Measurements from ENCODE around the gene DIPK1A.

Gene DIPK1A

GRCh38 chr1:92805216-92805615, 156.0 kb downstream of the DIPK1A start:
- no peak for DNase-seq (ENCODE audit: insufficient read length, low spot score)
- FAIRE-seq, result no peak
- TF ChIP-seq POU2F2 (IDR thresholded peaks at IDR 0.05; ENCODE audit: low read depth, low read length) (no peak), PAX5 (IDR thresholded peaks at IDR 0.05; ENCODE audit: insufficient read depth, low read length, severe bottlenecking) (no peak), POLR2A (IDR thresholded peaks at IDR 0.05; ENCODE audit: low read depth, low read length) (no peak), POLR2AphosphoS5 (IDR thresholded peaks at IDR 0.05; ENCODE audit: low read depth, low read length) (no peak), TAF1 (IDR thresholded peaks at IDR 0.05; ENCODE audit: low read depth, low read length) (no peak), SPI1 (IDR thresholded peaks at IDR 0.05; ENCODE audit: low read depth, low read length) (no peak)

- DNase-seq (ENCODE audit: insufficient read length, low spot score), result peak; percentile 27
- no peak for FAIRE-seq
- TF ChIP-seq TAF1 (IDR thresholded peaks at IDR 0.05; ENCODE audit: low read depth, low read length), result no peak
- no peak for TF ChIP-seq POU2F2 (IDR thresholded peaks at IDR 0.05; ENCODE audit: low read depth, low read length)
- TF ChIP-seq PAX5 (IDR thresholded peaks at IDR 0.05; ENCODE audit: insufficient read depth, low read length, severe bottlenecking), result no peak
- no peak for TF ChIP-seq POLR2AphosphoS5 (IDR thresholded peaks at IDR 0.05; ENCODE audit: low read depth, low read length)
- TF ChIP-seq POLR2A (IDR thresholded peaks at IDR 0.05; ENCODE audit: low read depth, low read length), result no peak
- TF ChIP-seq SPI1 (IDR thresholded peaks at IDR 0.05; ENCODE audit: low read depth, low read length), result no peak
These were observed 156.5 kb downstream of the DIPK1A start for GRCh38 chr1:92804721-92805201.

GRCh38 chr1:92803140-92803887, 157.9 kb downstream of the DIPK1A start:
- DNase-seq (ENCODE audit: insufficient read length, low spot score) (no peak), FAIRE-seq (no peak)
- TF ChIP-seq POLR2A (IDR thresholded peaks at IDR 0.05; ENCODE audit: low read depth, low read length), result no peak
- TF ChIP-seq POLR2AphosphoS5 (IDR thresholded peaks at IDR 0.05; ENCODE audit: low read depth, low read length), result no peak
- TF ChIP-seq PAX5 (IDR thresholded peaks at IDR 0.05; ENCODE audit: insufficient read depth, low read length, severe bottlenecking), result no peak
- TF ChIP-seq POU2F2 (IDR thresholded peaks at IDR 0.05; ENCODE audit: low read depth, low read length), result no peak
- TF ChIP-seq TAF1 (IDR thresholded peaks at IDR 0.05; ENCODE audit: low read depth, low read length), result no peak
- TF ChIP-seq SPI1 (IDR thresholded peaks at IDR 0.05; ENCODE audit: low read depth, low read length), result no peak

- FAIRE-seq (no peak), DNase-seq (ENCODE audit: insufficient read length, low spot score) (no peak)
- TF ChIP-seq POLR2A (IDR thresholded peaks at IDR 0.05; ENCODE audit: low read depth, low read length) (no peak), POLR2AphosphoS5 (IDR thresholded peaks at IDR 0.05; ENCODE audit: low read depth, low read length) (no peak), POU2F2 (IDR thresholded peaks at IDR 0.05; ENCODE audit: low read depth, low read length) (no peak)
These were observed 163.3 kb downstream of the DIPK1A start for GRCh38 chr1:92797961-92798360.

- no peak for TF ChIP-seq POU2F2 (IDR thresholded peaks at IDR 0.05; ENCODE audit: low read depth, low read length)
- TF ChIP-seq POLR2A (IDR thresholded peaks at IDR 0.05; ENCODE audit: low read depth, low read length), result no peak
- TF ChIP-seq SPI1 (IDR thresholded peaks at IDR 0.05; ENCODE audit: low read depth, low read length), result no peak
- no peak for TF ChIP-seq POLR2AphosphoS5 (IDR thresholded peaks at IDR 0.05; ENCODE audit: low read depth, low read length)
- TF ChIP-seq TAF1 (IDR thresholded peaks at IDR 0.05; ENCODE audit: low read depth, low read length), result no peak
- no peak for TF ChIP-seq PAX5 (IDR thresholded peaks at IDR 0.05; ENCODE audit: insufficient read depth, low read length, severe bottlenecking)
- FAIRE-seq (no peak), DNase-seq (ENCODE audit: insufficient read length, low spot score) (no peak)
These were observed 164.0 kb downstream of the DIPK1A start for GRCh38 chr1:92797297-92797696.

- FAIRE-seq, result no peak
- DNase-seq (ENCODE audit: insufficient read length, low spot score), result no peak
- TF ChIP-seq POLR2A (IDR thresholded peaks at IDR 0.05; ENCODE audit: low read depth, low read length) (no peak), TAF1 (IDR thresholded peaks at IDR 0.05; ENCODE audit: low read depth, low read length) (no peak), POLR2AphosphoS5 (IDR thresholded peaks at IDR 0.05; ENCODE audit: low read depth, low read length) (no peak), PAX5 (IDR thresholded peaks at IDR 0.05; ENCODE audit: insufficient read depth, low read length, severe bottlenecking) (no peak), SPI1 (IDR thresholded peaks at IDR 0.05; ENCODE audit: low read depth, low read length) (no peak), POU2F2 (IDR thresholded peaks at IDR 0.05; ENCODE audit: low read depth, low read length) (no peak)
These were observed 166.1 kb downstream of the DIPK1A start for GRCh38 chr1:92795166-92795565.

GRCh38 chr1:92792340-92792782, 168.9 kb downstream of the DIPK1A start:
- DNase-seq (ENCODE audit: insufficient read length, low spot score), result no peak
- no peak for FAIRE-seq
- TF ChIP-seq SPI1 (IDR thresholded peaks at IDR 0.05; ENCODE audit: low read depth, low read length) (no peak), POLR2AphosphoS5 (IDR thresholded peaks at IDR 0.05; ENCODE audit: low read depth, low read length) (no peak), PAX5 (IDR thresholded peaks at IDR 0.05; ENCODE audit: insufficient read depth, low read length, severe bottlenecking) (no peak), TAF1 (IDR thresholded peaks at IDR 0.05; ENCODE audit: low read depth, low read length) (no peak), POLR2A (IDR thresholded peaks at IDR 0.05; ENCODE audit: low read depth, low read length) (no peak), POU2F2 (IDR thresholded peaks at IDR 0.05; ENCODE audit: low read depth, low read length) (no peak)
